ENCODE data around the gene FITM1. TPM values are rescaled to one million over a fixed set of nuclear protein-coding genes. Genes with fewer than 3 reads are reported as not detected.

FITM1 gene
- total RNA-seq, 2 donors from 2014 or later = 0.85 to 1.5 TPM

DNA sequence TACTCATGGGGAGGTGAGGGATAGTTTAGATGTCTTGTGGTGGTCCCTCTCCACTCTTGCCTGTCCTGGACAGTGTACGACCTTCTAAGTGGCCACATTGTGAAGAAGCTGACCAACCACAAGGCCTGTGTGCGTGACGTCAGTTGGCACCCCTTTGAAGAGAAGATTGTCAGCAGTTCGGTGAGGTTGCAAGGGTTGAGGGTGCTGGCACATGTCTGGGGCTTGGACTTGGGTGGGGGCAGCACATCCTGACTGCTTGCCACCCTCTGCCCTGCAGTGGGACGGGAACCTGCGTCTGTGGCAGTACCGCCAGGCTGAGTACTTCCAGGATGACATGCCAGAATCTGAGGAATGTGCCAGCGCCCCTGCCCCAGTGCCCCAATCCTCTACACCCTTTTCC lies 7.6 kb upstream of the FITM1 start:
- H3K9ac ChIP-seq (ENCODE audit: low read depth in 2 of 2, low read length in 2 of 2) = no peak overlapping the region
- peaks cover 17% of the 10 kb centered on the region for H3K36me3 ChIP-seq

DNA sequence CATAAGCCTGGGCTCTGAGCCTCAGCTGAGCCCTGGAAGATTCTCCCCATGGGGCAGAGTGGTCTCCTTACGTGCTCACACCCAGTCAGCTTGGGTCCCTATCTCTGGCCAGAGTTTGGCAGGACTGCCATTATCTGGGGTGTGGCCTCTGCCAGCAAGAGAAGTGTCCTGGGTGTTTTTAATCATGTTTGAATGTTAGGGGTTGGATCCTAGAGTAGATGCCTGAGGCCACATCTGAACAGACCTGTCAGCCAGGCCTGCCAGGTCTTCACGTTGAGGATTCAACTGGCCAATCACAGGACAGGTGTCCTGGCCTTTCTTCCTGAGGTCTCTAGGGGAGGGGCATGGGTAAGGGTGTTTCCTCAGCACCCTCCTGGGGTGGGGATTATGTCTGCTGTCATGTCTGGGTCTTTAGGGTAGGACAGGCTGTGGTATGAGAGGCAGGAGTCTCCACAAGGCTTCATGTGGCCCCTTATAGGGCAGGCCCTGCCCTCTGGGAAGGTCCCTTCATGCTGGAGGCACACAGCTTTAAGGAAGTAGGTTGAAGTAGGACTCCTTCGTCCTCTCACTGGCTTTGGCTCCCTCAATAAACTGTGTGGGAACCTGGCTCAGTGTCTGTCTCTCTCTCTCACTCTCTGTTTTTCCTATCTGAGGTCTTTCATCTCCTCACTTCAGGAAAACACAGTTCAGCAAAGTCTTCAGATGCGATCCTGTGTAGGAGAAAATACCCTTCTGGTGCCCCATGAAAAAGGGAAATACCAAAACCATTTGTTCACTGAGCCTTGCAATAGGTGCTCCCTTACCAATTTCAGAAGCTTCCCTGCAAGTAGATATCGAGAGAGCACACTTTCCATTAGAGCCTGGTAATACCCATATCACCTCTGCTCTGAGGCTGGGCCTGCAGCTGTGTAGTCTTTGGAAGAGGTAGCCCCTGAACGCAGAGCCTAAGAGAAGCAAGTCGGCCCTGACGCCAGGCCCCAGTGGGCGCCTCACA lies 6.7 kb upstream of the FITM1 start:
- Histone ChIP-seq H3K27ac (no peak overlapping the region), H3K9me3 (no peaks in the 10 kb centered on the region), H3K9ac (ENCODE audit: low read depth in 2 of 2, low read length in 2 of 2) (no peak overlapping the region), H3K4me1 (no peaks in the 10 kb centered on the region), H3K27me3 (no peaks in the 10 kb centered on the region), H3K4me3 (no peak overlapping the region), H3K36me3 (peaks cover 11% of the 10 kb centered on the region)
- TF ChIP-seq, protein P1, sequence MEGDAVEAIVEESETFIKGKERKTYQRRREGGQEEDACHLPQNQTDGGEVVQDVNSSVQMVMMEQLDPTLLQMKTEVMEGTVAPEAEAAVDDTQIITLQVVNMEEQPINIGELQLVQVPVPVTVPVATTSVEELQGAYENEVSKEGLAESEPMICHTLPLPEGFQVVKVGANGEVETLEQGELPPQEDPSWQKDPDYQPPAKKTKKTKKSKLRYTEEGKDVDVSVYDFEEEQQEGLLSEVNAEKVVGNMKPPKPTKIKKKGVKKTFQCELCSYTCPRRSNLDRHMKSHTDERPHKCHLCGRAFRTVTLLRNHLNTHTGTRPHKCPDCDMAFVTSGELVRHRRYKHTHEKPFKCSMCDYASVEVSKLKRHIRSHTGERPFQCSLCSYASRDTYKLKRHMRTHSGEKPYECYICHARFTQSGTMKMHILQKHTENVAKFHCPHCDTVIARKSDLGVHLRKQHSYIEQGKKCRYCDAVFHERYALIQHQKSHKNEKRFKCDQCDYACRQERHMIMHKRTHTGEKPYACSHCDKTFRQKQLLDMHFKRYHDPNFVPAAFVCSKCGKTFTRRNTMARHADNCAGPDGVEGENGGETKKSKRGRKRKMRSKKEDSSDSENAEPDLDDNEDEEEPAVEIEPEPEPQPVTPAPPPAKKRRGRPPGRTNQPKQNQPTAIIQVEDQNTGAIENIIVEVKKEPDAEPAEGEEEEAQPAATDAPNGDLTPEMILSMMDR (IDR thresholded peaks at IDR 0.05) = no peak
- intact Hi-C loops (cut with DNase I) = no loop called here
- DNase-seq = no peak

More for the DNA sequence above, 7.6 kb upstream of the FITM1 start:
- intact Hi-C loops (cut with DNase I) = no loop called here
- Histone ChIP-seq H3K27ac (no peak overlapping the region), H3K27me3 (no peaks in the 10 kb centered on the region), H3K4me3 (no peak overlapping the region), H3K9me3 (no peaks in the 10 kb centered on the region), H3K4me1 (no peaks in the 10 kb centered on the region)
- DNase-seq = no peak
- TF ChIP-seq, protein P1 (IDR thresholded peaks at IDR 0.05) = no peak

DNA sequence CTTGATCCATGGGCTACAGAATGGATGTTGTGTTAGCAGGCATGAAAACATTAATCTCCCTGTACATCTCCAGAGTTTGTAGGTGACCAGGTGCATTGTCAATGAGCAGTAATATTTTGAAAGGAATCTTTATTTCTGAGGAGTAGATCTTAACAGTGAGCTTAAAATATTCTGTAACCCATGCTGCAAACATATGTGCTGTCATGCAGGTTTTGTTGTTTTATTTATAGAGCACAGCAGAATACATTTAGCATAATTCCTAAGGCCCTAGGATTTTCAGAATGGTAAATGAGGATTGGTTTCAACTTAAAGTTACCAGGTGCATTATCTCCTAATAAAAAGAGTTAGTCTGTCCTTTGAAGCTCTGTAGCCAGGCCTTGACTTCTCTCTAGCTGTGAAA lies 3.5 kb upstream of the FITM1 start:
- no peak overlapping the region for H3K9ac ChIP-seq (ENCODE audit: low read depth in 2 of 2, low read length in 2 of 2)
- no peaks in the 10 kb centered on the region for H3K4me1 ChIP-seq
- no peak overlapping the region for H3K4me3 ChIP-seq
- TF ChIP-seq, protein P1 (IDR thresholded peaks at IDR 0.05) = no peak
- no peak for DNase-seq
- intact Hi-C loops (cut with DNase I) = no loop called here
- H3K9me3 ChIP-seq = no peaks in the 10 kb centered on the region
- no peaks in the 10 kb centered on the region for H3K36me3 ChIP-seq
- H3K27me3 ChIP-seq = no peaks in the 10 kb centered on the region
- H3K27ac ChIP-seq = no peak overlapping the region

DNA sequence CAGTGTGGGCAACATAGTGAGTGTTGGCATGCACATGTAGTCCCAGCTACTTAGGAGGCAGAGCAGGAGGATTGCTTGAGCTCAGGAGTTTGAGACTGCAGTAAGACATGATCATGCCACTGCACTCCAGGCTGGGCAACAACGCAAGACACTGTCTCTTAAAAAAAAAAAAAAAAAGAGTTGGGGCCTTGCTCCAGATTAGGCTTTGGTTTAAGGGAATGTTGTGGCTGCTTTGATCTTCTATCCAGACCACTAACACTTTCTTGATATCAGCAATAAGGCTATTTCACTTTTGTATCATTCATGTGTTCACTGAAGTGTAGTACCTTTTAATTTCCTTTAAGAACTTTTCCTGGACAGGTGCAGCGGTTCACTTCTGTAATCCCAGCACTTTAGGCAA lies 2.8 kb upstream of the FITM1 start:
- H3K27ac ChIP-seq = no peak overlapping the region
- no peaks in the 10 kb centered on the region for H3K9me3 ChIP-seq
- no peak for DNase-seq
- H3K4me3 ChIP-seq = no peak overlapping the region
- H3K36me3 ChIP-seq = no peaks in the 10 kb centered on the region
- TF ChIP-seq, protein P1 (IDR thresholded peaks at IDR 0.05) = no peak
- intact Hi-C loops (cut with DNase I) = no loop called here
- H3K27me3 ChIP-seq = no peaks in the 10 kb centered on the region
- H3K9ac ChIP-seq (ENCODE audit: low read depth in 2 of 2, low read length in 2 of 2) = no peak overlapping the region
- no peaks in the 10 kb centered on the region for H3K4me1 ChIP-seq

DNA sequence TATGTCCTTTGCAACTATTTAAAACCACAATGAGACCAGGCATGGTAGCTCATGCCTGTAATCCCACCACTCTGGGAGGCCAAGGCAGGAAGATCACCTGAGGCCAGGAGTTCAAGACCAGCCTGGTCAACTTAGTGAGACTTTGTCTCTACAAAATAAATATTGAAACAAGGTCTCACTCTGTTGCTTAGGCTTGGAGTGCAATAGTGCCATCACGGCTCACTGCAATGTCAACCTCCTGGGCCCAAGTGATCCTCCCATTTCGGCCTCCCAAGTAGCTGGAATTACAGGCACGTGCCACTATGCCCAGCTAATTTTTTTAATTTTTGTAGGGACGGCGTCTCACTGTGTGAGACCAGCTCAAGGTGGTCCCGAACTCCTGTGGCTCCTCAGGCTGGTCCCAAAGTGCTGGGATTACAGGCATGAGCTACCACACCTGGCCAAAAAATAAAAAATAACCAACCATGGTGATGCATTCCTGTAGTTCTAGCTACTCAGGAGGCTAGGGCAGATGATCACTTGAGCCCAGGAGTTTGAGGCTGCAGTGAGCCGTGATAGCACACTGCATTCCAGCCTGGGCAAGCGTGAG lies 955 bp upstream of the FITM1 start:
- intact Hi-C loops (cut with DNase I) = no loop called here
- Histone ChIP-seq H3K4me3 (no peak overlapping the region), H3K9ac (ENCODE audit: low read depth in 2 of 2, low read length in 2 of 2) (no peak overlapping the region), H3K9me3 (no peaks in the 10 kb centered on the region), H3K27ac (no peak overlapping the region), H3K4me1 (no peaks in the 10 kb centered on the region), H3K36me3 (no peaks in the 10 kb centered on the region), H3K27me3 (no peaks in the 10 kb centered on the region)
- no peak for DNase-seq
- TF ChIP-seq, protein P1 (IDR thresholded peaks at IDR 0.05) = no peak

All from colonic mucosa (tissue), 4 donors.